Gastroesophageal sphincter (tissue), 4 donors: Measurements from ENCODE around the gene AKR1B15. TPM values are rescaled to one million over a fixed set of nuclear protein-coding genes. Genes with fewer than 3 reads are reported as not detected.
"Not testable (repeated sequence)": the region's sequence is repeated elsewhere in the genome, so short reads cannot be mapped to it uniquely, and the experiment has no call there.

Experiments
- ATAC-seq: fragments of 150-250 bp; one replicate; pipeline ENCODE4 v1.9.1; 2016; ENCODE audit warnings: mild to moderate bottlenecking, moderate library complexity
- H3K27ac ChIP-seq, 4 donors: fragments of 200-600 bp; sonication (generic) in 3 of 4; 1 replicate in 3 of 4; 2 replicates in 1 of 4; pipeline ENCODE4 v1.5.1; 2016 to 2019
- H3K27me3 ChIP-seq: fragments of 200-600 bp; sonication (generic); one replicate; pipeline ENCODE4 v1.5.1; 2019
- H3K36me3 ChIP-seq, 2 donors: fragments of 200-600 bp; sonication (generic); one replicate each; pipeline ENCODE4 v1.5.1; 2019; ENCODE audit warnings: control low read depth in 1 of 2
- H3K4me1 ChIP-seq, 3 donors: fragments of 200-600 bp; sonication (generic); 1 replicate in 2 of 3; 2 replicates in 1 of 3; pipeline ENCODE4 v1.5.1; 2016 to 2019; ENCODE audit warnings: control low read depth in 2 of 3
- H3K4me3 ChIP-seq, 2 donors: fragments of 200-600 bp; sonication (generic); one replicate each; pipeline ENCODE4 v1.5.1; 2019; ENCODE audit warnings: mild to moderate bottlenecking in 1 of 2, moderate library complexity in 1 of 2
- H3K9me3 ChIP-seq, 3 donors: fragments of 200-600 bp; sonication (generic); one replicate each; pipeline ENCODE4 v1.5.1; 2017 to 2019; ENCODE audit warnings: control low read depth in 2 of 3
- EP300 ChIP-seq: sonication (generic); formaldehyde crosslinking; IDR thresholded peaks from one replicate; pipeline ENCODE4 v1.6.1; 2017; ENCODE audit warnings: antibody characterized with exemption, mild to moderate bottlenecking
- POLR2A ChIP-seq, 2 donors: fragments of 450-650 bp; IDR thresholded peaks; one replicate each; pipeline ENCODE4 v1.6.1; 2017; ENCODE audit warnings: antibody characterized with exemption in 2 of 2, mild to moderate bottlenecking in 2 of 2, moderate library complexity in 1 of 2
- POLR2AphosphoS5 ChIP-seq: sonication (generic); formaldehyde crosslinking; IDR thresholded peaks from one replicate; pipeline ENCODE4 v1.6.1; 2017; ENCODE audit warnings: antibody characterized with exemption
- WGBS, 2 donors: methylation state at CpG; one replicate each; pipeline ENCODE4 v1.1.5; 2018; ENCODE audit warnings: low coverage in 1 of 2; 5-methylcytosine and 5-hydroxymethylcytosine counted together
- total RNA-seq, 4 donors: library from RNA; depleted of rRNA; stranded (reverse); fragments of >200 nt; gene quantifications; one replicate each; pipeline ENCODE4 v1.1.0, GENCODE V29; 2016
- TF ChIP-seq, protein P1 (sequence below), 4 experiments: fragments of 200-600 bp in 2 of 4; fragments of 450-650 bp in 2 of 4; sonication (generic) in 1 of 4; IDR thresholded peaks; one replicate each; pipeline ENCODE4 v1.5.1; 2017 to 2019; ENCODE audit warnings: antibody characterized with exemption in 4 of 4, mild to moderate bottlenecking in 2 of 4, moderate library complexity in 2 of 4

The AKR1B15 gene
- total RNA-seq, 4 donors from 2014 or later = 0.35 TPM; not detected in 3

DNA sequence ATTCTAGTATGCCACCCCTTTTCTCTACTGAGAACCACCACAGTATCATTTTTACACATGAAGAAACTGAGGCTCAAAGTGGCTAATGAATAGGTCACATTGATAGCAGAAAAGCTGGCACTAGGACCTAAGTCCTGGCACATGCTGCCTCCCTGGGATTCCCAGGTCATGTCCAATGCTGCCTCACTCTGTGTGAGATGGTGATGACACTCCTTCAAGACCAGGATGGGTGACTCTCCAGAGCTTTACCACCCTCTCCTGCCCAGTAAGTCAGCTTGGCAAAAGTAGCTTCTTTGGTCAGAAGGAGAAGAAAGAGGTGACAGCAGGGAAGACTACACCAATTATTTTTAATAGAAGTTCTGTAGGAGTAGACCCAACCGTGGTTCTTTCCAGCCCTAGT, 34.8 kb upstream of the AKR1B15 start:
- no peak for ATAC-seq
- TF ChIP-seq, protein P1, sequence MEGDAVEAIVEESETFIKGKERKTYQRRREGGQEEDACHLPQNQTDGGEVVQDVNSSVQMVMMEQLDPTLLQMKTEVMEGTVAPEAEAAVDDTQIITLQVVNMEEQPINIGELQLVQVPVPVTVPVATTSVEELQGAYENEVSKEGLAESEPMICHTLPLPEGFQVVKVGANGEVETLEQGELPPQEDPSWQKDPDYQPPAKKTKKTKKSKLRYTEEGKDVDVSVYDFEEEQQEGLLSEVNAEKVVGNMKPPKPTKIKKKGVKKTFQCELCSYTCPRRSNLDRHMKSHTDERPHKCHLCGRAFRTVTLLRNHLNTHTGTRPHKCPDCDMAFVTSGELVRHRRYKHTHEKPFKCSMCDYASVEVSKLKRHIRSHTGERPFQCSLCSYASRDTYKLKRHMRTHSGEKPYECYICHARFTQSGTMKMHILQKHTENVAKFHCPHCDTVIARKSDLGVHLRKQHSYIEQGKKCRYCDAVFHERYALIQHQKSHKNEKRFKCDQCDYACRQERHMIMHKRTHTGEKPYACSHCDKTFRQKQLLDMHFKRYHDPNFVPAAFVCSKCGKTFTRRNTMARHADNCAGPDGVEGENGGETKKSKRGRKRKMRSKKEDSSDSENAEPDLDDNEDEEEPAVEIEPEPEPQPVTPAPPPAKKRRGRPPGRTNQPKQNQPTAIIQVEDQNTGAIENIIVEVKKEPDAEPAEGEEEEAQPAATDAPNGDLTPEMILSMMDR (IDR thresholded peaks at IDR 0.05) = no peak
- TF ChIP-seq POLR2A (IDR thresholded peaks at IDR 0.05) = no peak
- TF ChIP-seq POLR2AphosphoS5 = no peak
- no peak for TF ChIP-seq EP300
- Histone ChIP-seq H3K9me3 (no peaks in the 10 kb centered on the region), H3K36me3 (no peaks in the 10 kb centered on the region), H3K4me1 (peaks cover 0 to 6% (median 0%) of the 10 kb centered on the region in 3 donors), H3K4me3 (no peak overlapping the region), H3K27me3 (no peaks in the 10 kb centered on the region), H3K27ac (no peak overlapping the region)
- whole genome bisulfite sequencing, 2 donors = 36 to 43% methylated on average over 1 of the region's 1 CpG

DNA sequence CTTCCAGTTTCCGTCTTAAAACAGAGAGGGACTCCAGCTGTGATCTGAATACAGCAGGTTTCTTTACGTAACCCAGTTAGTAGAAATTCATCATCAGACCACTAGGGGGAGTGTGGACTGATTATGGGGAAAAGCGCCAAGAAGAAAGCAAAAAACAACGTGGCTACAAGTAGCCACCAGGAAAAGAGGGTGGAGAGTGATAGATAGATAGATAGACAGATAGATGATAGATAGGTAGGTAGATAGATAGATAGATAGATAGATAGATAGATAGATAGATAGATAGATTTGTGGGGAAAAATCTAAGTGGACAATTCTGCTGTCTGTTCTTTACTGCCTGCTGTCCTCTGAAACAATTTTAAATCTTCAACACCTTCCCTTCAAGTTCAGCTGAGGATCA, 34.2 kb upstream of the AKR1B15 start:
- peak; percentile 39 for ATAC-seq
- Histone ChIP-seq H3K27ac (no peak overlapping the region), H3K9me3 (no peaks in the 10 kb centered on the region), H3K4me1 (peaks cover 0 to 6% (median 0%) of the 10 kb centered on the region in 3 donors), H3K36me3 (no peaks in the 10 kb centered on the region), H3K4me3 (no peak overlapping the region), H3K27me3 (no peaks in the 10 kb centered on the region)
- 0% methylated on average over 4 of the region's 4 CpGs for WGBS, 2 donors
- no peak for TF ChIP-seq POLR2AphosphoS5
- TF ChIP-seq, protein P1 (IDR thresholded peaks at IDR 0.05) = peak; percentile 75 to 89 (median 80)

DNA sequence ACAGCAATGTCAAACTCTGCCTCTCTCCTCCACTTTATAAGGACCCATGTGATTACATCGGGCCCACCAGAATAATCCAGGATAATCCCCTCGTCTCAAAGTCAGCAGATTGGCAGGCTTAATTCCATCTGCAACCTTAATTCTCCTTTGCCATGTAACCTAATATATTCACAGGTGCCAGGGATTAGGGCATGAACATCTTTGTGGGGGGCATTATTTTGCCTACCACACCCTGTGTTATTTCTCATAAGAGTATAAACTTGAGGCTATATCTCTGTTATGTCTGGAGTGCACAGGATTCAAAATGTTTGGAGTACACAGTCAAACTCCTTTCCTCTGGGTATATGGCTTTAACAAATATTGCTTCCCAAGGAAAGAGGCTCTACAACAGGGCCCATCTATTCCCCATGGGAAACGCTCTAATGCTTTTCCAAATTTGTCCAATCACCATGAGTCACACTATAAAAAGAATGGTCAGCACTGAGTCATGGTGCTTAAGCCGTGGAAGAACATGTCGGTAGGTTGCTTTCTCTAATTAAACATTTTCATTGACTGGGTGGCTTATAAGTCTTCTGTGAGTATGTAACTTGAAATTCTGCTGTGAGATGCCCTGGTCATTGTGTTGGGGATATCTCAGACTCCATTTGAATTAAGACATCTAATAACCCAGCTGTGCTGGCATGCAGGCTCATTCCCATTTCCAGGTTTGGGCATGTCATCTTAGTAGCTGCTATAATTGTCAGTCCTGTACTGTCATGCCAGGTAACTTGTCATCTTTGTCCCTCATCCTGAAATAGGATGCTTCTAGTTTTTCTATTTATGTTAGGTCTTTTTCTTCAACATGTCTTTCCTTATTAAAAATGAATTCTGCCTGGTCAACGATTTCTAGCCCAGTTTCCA, 33.1 kb upstream of the AKR1B15 start:
- no peaks in the 10 kb centered on the region for H3K36me3 ChIP-seq
- H3K9me3 ChIP-seq = no peaks in the 10 kb centered on the region
- peaks cover 0 to 6% (median 0%) of the 10 kb centered on the region in 3 donors for H3K4me1 ChIP-seq
- H3K27ac ChIP-seq = no peak overlapping the region
- TF ChIP-seq EP300 (no peak), POLR2A (IDR thresholded peaks at IDR 0.05) (no peak), POLR2AphosphoS5 (no peak)
- TF ChIP-seq, protein P1 (IDR thresholded peaks at IDR 0.05) = no peak
- H3K27me3 ChIP-seq = no peaks in the 10 kb centered on the region
- peak; percentile 59 for ATAC-seq
- no peak overlapping the region for H3K4me3 ChIP-seq
- WGBS, 2 donors = 38 to 66% methylated on average over 5 of the region's 6 CpGs

DNA sequence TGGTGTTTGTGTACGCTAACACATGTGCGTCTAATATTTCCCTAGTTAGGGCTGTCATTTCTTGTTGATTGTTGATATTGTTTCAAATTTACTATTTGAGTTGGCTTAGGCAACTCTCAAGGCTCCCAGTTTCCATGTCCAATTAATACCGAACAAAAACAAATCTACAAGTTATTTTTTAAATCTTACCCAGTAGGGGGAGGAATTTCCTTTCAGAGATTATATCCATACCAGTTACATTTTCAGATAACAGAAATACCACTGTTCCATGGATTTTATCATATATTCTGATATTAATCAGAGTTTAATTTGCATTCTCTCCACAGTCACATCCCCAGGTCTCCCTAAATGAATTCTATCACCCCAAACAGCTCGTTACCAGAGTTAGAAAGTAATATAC, 28.8 kb upstream of the AKR1B15 start:
- H3K4me3 ChIP-seq = no peak overlapping the region
- WGBS, 2 donors = 65 to 75% methylated on average over 2 to 4 of the region's 4 CpGs
- no peaks in the 10 kb centered on the region for H3K9me3 ChIP-seq
- no peaks in the 10 kb centered on the region for H3K27me3 ChIP-seq
- no peak overlapping the region for H3K27ac ChIP-seq
- no peak for TF ChIP-seq POLR2A (IDR thresholded peaks at IDR 0.05)
- TF ChIP-seq, protein P1 (IDR thresholded peaks at IDR 0.05) = peak in 2 of 4 experiments; percentile 8 to 19
- TF ChIP-seq EP300 = no peak
- TF ChIP-seq POLR2AphosphoS5 = no peak
- no peak for ATAC-seq
- H3K36me3 ChIP-seq = no peaks in the 10 kb centered on the region
- no peaks in the 10 kb centered on the region for H3K4me1 ChIP-seq

DNA sequence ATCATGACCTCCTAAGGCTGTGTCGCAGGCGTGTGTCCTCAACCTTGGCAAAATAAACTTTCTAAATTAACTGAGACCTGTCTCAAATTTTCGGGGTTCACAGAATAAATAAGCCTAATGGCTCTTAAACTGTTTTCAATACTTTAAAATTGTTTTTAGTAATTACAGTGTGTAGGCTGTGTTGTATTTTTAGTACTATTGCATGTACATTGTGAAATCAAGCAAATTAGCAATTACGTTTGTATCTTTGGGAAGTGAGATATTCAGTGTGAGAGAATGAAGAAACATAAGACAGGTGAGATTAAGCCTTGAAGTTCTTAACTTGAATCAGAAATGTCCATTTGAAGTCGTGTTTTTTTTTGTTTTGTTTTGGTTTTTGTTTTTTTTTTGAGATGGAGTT, 26.3 kb upstream of the AKR1B15 start:
- no peak for ATAC-seq
- no peak overlapping the region for H3K27ac ChIP-seq
- H3K36me3 ChIP-seq = no peaks in the 10 kb centered on the region
- TF ChIP-seq, protein P1 (IDR thresholded peaks at IDR 0.05) = no peak
- TF ChIP-seq POLR2A (IDR thresholded peaks at IDR 0.05) (no peak), POLR2AphosphoS5 (no peak), EP300 (no peak)
- peaks cover 0 to 6% (median 0%) of the 10 kb centered on the region in 3 donors for H3K4me1 ChIP-seq
- no peaks in the 10 kb centered on the region for H3K9me3 ChIP-seq
- no peak overlapping the region for H3K4me3 ChIP-seq
- H3K27me3 ChIP-seq = no peaks in the 10 kb centered on the region
- WGBS, 2 donors = 65 to 66% methylated on average over 5 of the region's 5 CpGs

DNA sequence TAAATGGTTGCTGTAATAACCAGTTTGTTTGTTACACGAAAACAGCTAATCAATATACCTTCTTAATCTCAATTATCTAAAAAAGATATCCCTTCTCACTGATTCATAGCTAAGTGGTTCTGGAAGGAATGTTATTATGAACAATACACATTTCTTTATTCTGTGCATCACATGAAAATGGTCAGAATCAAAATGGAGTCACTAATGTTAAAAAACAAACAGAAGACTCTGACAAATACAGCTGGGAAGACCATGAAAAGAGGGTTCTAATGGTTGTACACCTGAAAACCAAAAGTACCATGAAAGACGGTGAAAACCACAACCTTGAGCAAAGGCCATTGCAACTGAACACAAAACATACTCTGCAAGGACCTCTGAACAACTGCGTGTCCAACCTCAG, 23.5 kb upstream of the AKR1B15 start:
- WGBS, 2 donors = 85 to 92% methylated on average over 3 of the region's 3 CpGs
- not testable (repeated sequence) for H3K27ac ChIP-seq, H3K27me3 ChIP-seq, H3K4me3 ChIP-seq, H3K4me1 ChIP-seq, H3K36me3 ChIP-seq, ATAC-seq, H3K9me3 ChIP-seq

DNA sequence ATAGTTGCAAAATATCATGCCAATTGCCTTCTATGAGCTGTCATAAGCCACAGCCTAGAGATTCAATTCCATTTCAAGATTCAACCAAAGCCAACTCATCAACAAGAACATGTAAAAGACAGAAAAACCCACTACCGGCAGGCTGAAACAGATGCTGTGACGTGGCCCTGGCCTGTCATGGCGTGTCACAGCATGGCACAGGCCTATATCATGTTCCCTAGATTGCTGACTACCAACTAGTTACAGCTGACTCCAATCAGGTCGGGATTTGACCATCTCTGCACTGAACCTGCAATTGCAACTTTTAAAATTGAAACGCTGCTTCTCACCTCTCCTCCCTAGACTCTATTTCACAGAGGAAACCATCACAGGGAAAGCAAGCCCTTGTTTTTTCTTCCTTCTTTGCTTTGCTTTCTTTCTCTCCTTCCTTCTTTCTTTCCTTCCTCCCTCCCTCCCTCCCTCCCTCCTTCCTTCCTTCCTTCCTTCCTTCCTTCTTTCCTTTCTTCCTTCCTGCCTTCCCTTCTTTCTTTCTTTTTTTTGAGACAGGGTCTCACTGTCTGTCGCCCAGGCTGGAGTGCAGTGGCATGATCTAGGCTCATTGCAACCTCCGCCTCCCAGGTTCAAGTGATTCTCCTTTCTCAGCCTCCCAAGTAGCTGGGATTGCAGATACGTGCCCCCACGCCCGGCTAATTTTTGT, 22.2 kb upstream of the AKR1B15 start:
- H3K4me3 ChIP-seq, H3K36me3 ChIP-seq, H3K4me1 ChIP-seq, ATAC-seq, H3K27me3 ChIP-seq, H3K27ac ChIP-seq, H3K9me3 ChIP-seq: not testable (repeated sequence)
- WGBS, 2 donors = 87 to 100% methylated on average over 2 to 10 of the region's 10 CpGs
